ENCODE measurements around the gene SCAMP4. TPM values are rescaled to one million over a fixed set of nuclear protein-coding genes. Genes with fewer than 3 reads are reported as not detected.

The SCAMP4 gene
- polyA plus RNA-seq, 1 experiment, result 6.7 TPM

DNA sequence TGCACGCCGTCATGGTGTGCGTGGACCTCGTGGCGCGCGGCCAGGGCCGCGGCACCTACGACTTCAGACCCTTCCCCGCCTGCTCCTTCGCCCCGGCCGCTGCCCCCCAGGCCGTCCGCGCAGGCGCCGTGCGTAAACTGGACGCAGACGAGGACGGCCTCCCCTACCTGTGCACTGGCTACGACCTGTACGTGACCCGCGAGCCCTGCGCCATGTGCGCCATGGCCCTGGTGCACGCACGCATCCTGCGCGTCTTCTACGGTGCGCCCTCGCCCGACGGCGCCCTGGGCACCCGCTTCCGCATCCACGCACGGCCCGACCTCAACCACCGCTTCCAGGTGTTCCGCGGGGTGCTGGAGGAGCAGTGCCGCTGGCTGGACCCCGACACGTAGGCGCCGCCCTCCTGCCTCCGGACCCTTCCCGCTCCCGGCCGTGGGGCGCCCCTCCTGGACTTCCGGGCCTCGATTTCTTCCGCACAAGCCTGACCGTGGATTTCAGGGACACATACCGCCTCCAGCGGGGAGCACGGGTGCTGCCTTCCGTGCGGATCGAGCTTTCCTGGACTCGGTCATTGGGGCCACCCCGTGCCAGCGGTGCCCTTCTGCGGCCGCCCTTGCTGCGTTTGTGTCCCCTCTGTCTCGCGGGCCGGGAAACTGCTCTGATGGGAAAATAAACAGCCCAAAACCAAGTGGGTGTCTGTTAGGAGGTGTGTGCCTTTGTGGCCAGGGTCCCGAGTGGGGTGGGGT, 7.7 kb downstream of the SCAMP4 start:
- H3K27ac ChIP-seq (ENCODE audit: low read depth, low read length), result no peak overlapping the region
- CTCF ChIA-PET, result interaction anchor here (4.3 kb wide), 1 partner anchor 17 kb away, joined by 15 read pairs; no protein-coding TSS in a partner anchor
- peaks cover 9% of the 10 kb centered on the region; the same call in 1 of the 2 replicates for H3K9me3 ChIP-seq (ENCODE audit: control insufficient read depth, insufficient read depth, low read length)
- DNase-seq (ENCODE audit: low read depth, low spot score), result no peak
- no peak overlapping the region for H3K4me3 ChIP-seq (ENCODE audit: low read depth, low read length)
- TF ChIP-seq, protein P1, sequence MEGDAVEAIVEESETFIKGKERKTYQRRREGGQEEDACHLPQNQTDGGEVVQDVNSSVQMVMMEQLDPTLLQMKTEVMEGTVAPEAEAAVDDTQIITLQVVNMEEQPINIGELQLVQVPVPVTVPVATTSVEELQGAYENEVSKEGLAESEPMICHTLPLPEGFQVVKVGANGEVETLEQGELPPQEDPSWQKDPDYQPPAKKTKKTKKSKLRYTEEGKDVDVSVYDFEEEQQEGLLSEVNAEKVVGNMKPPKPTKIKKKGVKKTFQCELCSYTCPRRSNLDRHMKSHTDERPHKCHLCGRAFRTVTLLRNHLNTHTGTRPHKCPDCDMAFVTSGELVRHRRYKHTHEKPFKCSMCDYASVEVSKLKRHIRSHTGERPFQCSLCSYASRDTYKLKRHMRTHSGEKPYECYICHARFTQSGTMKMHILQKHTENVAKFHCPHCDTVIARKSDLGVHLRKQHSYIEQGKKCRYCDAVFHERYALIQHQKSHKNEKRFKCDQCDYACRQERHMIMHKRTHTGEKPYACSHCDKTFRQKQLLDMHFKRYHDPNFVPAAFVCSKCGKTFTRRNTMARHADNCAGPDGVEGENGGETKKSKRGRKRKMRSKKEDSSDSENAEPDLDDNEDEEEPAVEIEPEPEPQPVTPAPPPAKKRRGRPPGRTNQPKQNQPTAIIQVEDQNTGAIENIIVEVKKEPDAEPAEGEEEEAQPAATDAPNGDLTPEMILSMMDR (IDR thresholded peaks at IDR 0.05; ENCODE audit: low read depth, low read length), result no peak
- no peaks in the 10 kb centered on the region for H3K27me3 ChIP-seq (ENCODE audit: control insufficient read depth, insufficient read depth, low read length)
- POLR2A ChIA-PET, result no interaction called here

DNA sequence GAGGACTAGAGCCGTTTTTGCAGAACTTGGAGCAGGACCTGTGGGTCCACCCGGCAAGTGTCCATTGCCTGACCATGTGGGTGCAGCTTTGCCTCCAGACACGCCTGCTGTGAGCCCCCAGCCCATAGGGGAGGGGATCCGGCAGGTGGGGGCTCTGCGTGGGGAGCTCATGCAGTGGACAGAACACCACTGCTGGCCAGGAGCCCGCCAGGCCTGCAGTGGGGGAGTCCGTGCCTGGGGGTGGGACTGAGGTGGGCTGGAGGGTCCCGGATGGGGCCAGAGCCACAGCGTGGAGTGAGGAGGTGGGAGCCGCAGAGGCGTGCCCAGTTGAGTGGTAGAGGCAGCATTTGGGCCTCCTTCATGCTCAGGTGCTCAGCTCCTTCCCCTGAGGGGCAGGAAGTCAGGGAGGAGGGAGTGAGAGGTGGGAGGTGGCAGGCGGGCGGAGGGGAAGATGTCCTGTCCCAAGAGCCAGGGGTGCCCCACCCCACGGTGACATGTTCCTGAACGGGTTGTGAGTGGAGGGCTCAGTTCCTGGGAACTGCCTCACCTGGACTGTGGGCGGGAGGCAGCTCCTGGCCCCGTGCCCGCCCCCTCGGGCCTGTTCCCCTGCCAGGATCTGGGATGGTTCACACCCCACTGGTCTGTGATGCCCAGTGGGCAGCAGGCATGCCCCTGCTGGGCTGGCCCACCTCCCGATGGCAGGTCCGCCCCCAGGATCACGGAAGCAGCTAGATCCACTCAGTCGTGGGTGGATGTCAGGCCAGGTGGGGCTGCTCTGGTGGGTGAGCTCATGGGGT, 8.8 kb downstream of the SCAMP4 start:
- peaks cover 9% of the 10 kb centered on the region; the same call in 1 of the 2 replicates for H3K9me3 ChIP-seq (ENCODE audit: control insufficient read depth, insufficient read depth, low read length)
- TF ChIP-seq, protein P1 (IDR thresholded peaks at IDR 0.05; ENCODE audit: low read depth, low read length), result no peak
- no peak overlapping the region for H3K4me3 ChIP-seq (ENCODE audit: low read depth, low read length)
- no peak overlapping the region for H3K27ac ChIP-seq (ENCODE audit: low read depth, low read length)
- CTCF ChIA-PET, result interaction anchor here (4.3 kb wide), 1 partner anchor 16 kb away, joined by 15 read pairs; no protein-coding TSS in a partner anchor
- DNase-seq (ENCODE audit: low read depth, low spot score), result no peak
- POLR2A ChIA-PET, result no interaction called here
- no peaks in the 10 kb centered on the region for H3K27me3 ChIP-seq (ENCODE audit: control insufficient read depth, insufficient read depth, low read length)

DNA sequence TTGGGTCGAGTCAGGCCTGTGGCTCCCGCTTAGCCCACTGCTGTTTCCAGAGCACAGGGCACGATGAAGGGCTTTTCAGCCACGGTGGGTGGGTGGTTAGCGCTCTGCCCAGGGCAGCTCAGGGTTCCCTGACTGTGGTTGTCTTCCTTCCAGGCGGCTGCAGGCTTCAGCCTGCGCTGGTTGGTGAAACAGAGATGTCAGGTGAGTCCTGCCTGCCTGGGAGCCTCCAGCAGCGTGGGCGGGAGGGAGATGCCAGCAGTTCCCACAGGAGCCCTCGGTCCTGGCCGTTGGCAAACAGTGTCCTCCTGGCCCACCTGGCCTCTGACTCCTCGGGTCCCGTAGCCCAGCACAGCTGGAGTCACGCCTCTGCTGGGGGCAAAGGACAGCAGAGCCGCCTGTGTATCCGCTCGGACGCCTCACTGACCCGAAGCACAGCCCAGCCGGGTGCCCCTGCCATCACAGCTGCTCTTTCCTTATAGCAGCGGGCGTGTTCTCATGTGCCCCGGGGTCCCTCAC, 9.7 kb downstream of the SCAMP4 start:
- POLR2A ChIA-PET, result no interaction called here
- Histone ChIP-seq H3K27ac (ENCODE audit: low read depth, low read length) (no peak overlapping the region), H3K4me3 (ENCODE audit: low read depth, low read length) (no peak overlapping the region), H3K9me3 (ENCODE audit: control insufficient read depth, insufficient read depth, low read length) (peaks cover 9% of the 10 kb centered on the region; the same call in 1 of the 2 replicates), H3K27me3 (ENCODE audit: control insufficient read depth, insufficient read depth, low read length) (no peaks in the 10 kb centered on the region)
- no peak for DNase-seq (ENCODE audit: low read depth, low spot score)
- CTCF ChIA-PET, result interaction anchor here (1.1 to 4.3 kb wide), 2 partner anchors 13 to 15 kb away, joined by 3 to 15 read pairs; no protein-coding TSS in a partner anchor
- TF ChIP-seq, protein P1 (IDR thresholded peaks at IDR 0.05; ENCODE audit: low read depth, low read length), result no peak

DNA sequence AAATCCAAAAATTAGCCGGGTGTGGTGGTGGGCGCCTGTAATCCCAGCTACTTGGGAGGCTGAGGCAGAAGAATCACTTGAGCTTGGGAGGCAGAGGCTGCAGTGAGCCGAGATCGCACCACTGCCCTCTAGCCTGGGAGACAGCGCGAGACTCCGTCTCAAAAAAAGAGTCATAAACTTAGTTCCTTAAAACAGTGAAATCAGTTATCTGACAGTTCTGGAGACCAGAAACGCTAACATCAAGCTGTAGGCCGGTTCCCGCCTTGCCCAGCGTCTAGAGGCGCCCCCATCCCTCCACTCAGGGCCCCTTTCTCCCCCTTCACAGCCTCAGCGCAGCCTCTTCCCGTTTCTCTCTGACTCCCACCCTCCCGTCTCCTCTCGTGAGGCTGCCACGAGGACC, 11.9 kb downstream of the SCAMP4 start:
- DNase-seq (ENCODE audit: low read depth, low spot score), result no peak
- TF ChIP-seq, protein P1 (IDR thresholded peaks at IDR 0.05; ENCODE audit: low read depth, low read length), result no peak
- H3K27ac ChIP-seq (ENCODE audit: low read depth, low read length), result no peak overlapping the region
- H3K9me3 ChIP-seq (ENCODE audit: control insufficient read depth, insufficient read depth, low read length), result peaks cover 9% of the 10 kb centered on the region; the same call in 1 of the 2 replicates
- ChIA-PET POLR2A (no interaction called here), CTCF (interaction anchor here (4.3 kb wide), 1 partner anchor 13 kb away, joined by 15 read pairs; no protein-coding TSS in a partner anchor)
- H3K27me3 ChIP-seq (ENCODE audit: control insufficient read depth, insufficient read depth, low read length), result no peaks in the 10 kb centered on the region
- no peak overlapping the region for H3K4me3 ChIP-seq (ENCODE audit: low read depth, low read length)
